ENCODE results near the gene LRRTM2.

Gene LRRTM2

GRCh38 chr5:138878437-138879235, 3.5 kb upstream of the LRRTM2 start:
- no peak for DNase-seq (ENCODE audit: low spot score)

DNA sequence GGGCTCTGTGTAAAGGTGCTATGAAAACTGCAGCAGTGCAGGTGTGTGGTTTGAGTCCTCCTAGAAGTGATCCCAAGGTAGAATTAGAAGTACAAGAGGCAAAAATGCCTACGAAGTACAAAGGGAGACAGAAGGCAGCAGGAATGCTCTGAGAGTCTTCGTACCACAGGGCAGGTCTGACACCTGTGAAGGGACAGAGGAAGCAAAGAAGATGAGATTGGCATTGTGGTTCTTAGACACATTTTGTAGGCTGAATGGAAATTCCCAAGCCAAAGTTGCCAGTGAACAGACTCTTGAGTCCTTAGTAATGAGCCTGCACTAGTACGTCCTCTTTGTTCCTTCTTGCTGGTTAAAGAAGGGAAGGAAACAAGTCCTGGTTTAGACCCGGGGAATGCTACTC, 1.7 kb upstream of the LRRTM2 start:
- no peak for DNase-seq (ENCODE audit: low spot score)

DNA sequence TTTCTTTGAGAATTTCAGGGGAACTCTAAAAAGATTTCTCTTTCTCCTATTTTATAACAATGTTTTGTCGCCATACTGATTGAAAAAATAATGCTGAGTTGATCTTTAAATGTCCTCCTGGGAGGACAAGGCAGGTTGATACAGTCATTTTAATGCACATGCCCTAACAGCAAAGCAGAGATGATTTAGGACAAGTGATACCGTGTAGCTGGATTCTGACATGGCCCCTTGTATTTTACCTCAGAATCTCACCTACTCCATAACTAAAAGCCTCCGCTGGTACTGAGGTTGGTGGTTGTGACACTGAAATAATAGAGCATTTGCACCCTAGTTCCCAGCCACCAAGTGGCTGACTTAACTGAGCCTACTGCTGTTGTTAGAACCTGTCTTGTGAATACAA, 811 bp upstream of the LRRTM2 start:
- peak; percentile 37 for DNase-seq (ENCODE audit: low spot score)

DNA sequence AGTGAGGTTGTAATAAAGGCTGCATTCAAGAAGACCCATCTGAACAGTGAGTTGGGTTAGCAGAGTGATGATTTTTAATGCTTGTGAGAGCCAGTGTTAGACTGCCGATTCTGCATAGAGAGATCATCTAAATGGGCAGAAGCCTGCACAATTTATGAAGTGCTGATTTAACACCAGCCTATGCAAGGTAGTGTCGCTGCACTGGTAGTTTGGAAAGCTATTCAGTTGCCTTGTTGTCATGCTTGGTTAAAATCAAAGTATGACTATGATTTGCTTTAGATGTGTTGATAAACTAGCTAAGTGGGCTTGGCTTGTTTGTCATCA, 379 bp upstream of the LRRTM2 start:
- DNase-seq (ENCODE audit: low spot score) = no peak

GRCh38 chr5:138874241-138874640, 894 bp downstream of the LRRTM2 start:
- DNase-seq (ENCODE audit: low spot score) = peak; percentile 78

GRCh38 chr5:138873466-138874221, 1.5 kb downstream of the LRRTM2 start:
- peak; percentile 69 for DNase-seq (ENCODE audit: low spot score)

GRCh38 chr5:138872841-138873465, 2.2 kb downstream of the LRRTM2 start:
- DNase-seq (ENCODE audit: low spot score) = no peak

- peak; percentile 73 for DNase-seq (ENCODE audit: low spot score)
These were observed 4.5 kb downstream of the LRRTM2 start for GRCh38 chr5:138870611-138871010.

- peak; percentile 75 for DNase-seq (ENCODE audit: low spot score)
These were observed 5.2 kb downstream of the LRRTM2 start for GRCh38 chr5:138869763-138870500.

- no peak for DNase-seq (ENCODE audit: low spot score)
These were observed 6.1 kb downstream of the LRRTM2 start for GRCh38 chr5:138869038-138869437.

DNA sequence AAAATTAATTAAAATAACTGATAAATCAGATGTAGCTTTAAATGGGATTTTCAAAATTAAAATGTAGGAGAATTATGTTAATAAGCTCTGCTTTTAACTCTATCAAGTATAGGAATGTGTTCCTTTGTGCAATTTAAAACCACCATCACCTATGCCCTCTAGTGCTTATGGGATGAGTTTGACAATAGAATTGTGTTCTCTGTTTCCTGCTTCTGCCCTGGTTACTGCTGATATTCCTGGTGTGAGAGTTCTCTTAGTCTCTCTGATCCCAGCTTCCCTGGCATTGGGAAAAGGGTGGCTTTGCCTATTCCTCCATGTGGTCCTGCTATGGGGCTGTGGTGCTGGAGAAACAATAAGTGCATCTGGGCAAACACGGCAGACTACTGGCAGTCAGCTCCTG, 8.1 kb downstream of the LRRTM2 start:
- no peak for DNase-seq (ENCODE audit: low spot score)

DNA sequence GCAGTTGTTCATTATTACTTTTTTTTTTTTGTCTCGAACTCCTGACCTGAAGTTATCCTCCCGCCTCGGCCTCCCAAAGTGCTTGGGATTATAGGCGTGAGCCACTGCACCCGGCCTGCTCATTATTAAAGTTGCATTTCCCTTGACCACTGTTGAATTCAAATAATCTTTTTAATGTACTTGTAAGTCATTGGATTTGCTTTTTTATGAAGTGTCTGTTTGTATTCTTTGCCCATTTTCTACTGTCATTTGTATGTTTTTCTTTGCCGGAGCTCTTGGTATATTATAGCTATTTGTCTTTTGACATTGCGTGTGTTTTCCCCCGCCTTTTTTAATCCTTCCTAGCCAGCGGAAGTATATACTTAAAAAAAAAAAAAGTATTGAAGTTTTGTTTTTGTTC, 22.0 kb downstream of the LRRTM2 start:
- DNase-seq (ENCODE audit: low spot score) = no peak

- no peak for DNase-seq (ENCODE audit: low spot score)
These were observed 24.2 kb downstream of the LRRTM2 start for GRCh38 chr5:138850865-138851435.

DNA sequence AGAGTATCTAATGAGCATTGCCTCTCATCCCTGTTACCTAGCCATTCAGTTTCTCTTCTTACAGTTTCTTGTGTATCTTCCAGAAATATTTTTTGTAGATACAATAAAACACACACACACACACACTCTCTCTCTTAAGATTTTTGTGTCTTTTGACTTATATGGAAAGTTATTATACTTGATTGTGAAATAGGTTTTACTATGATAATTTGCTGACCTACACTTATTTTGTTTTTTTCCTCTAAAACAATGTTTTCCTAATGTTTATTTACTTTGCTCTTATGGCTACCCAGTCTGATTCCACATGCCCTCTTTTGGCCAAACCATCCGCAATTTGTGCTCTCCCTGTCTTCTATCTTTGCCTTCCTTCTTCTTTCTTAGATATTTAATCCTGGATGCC, 25.3 kb downstream of the LRRTM2 start:
- no peak for DNase-seq (ENCODE audit: low spot score)

DNA sequence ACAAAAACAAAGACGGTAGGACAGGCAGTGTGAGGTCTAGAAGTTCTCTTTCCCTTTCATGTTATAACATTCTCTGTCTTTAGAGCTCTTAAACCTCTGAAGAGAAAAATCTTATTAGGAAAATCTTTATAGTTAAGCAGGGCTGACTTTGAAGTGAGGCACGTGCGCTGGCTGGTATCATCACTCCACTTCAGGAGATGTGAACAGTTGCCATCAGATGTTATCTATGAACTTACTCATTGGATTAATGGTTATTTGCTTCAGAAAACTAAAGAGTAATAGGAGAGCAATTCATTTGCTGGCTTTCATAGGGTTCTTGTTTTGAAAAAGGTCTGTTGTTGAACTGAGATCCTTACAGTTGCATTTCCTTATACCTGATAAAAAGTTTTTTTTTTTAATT, 25.7 kb downstream of the LRRTM2 start:
- no peak for DNase-seq (ENCODE audit: low spot score)

- no peak for DNase-seq (ENCODE audit: low spot score)
These were observed 30.2 kb downstream of the LRRTM2 start for GRCh38 chr5:138844812-138845513.

- no peak for DNase-seq (ENCODE audit: low spot score)
These were observed 31.0 kb downstream of the LRRTM2 start for GRCh38 chr5:138844125-138844461.

DNA sequence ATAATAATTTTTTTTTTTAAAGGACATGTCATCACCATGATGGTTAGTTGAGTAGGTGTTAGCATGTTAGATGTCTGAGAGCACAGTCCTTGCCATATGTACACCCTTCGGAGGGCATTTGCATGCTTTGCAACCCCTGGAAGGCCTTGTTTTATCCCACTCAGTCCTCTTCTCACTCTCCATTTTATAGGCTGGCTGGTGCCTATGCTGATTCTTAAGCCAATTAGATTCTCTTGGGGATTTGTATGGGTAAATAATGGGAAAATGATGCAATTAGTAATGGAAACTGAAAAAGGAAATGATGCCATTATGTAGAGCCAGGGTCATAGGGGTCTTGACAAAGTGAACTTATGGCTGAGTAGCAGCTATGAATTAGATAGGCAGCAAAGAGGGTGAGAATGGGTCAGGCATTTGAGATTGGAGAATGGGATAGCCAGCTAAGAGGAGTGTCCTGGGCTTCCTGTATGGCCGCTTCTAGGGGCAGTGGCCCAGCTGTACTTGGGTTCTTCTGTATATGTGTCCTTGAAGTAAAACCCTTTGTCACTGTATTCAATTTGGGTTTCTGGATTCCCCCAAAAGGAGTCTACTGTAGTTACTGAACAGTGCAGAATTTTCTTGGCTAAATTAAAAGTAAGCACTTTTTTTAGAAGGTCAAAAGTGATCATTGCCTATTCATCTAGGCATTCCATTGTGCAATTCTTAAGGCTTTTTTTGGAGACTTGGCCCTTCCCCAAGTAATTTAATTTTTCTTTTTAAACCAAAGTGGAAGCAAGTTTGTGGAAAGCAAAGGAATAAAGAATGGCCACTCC, 31.6 kb downstream of the LRRTM2 start:
- DNase-seq (ENCODE audit: low spot score) = no peak

DNA sequence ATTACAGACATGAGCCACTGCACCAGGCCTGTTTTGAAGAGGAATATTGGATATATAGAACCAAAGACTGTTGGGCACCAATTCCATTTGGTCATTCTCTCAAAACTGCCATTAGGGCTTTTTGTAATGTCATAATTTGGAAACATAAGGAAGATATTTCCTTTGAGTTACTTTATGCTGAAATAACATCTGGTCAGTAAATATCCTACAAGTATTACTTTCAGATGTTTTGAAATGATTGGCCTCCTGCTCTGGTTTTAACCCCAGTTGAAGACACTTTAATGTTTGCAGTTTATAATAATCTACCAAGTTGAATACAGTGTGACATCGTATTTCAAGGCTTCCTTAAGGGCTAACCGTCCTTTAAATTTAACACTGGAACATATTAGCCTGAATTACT, 33.6 kb downstream of the LRRTM2 start:
- DNase-seq (ENCODE audit: low spot score) = no peak

- no peak for DNase-seq (ENCODE audit: low spot score)
These were observed 35.0 kb downstream of the LRRTM2 start for GRCh38 chr5:138840103-138840502.

DNA sequence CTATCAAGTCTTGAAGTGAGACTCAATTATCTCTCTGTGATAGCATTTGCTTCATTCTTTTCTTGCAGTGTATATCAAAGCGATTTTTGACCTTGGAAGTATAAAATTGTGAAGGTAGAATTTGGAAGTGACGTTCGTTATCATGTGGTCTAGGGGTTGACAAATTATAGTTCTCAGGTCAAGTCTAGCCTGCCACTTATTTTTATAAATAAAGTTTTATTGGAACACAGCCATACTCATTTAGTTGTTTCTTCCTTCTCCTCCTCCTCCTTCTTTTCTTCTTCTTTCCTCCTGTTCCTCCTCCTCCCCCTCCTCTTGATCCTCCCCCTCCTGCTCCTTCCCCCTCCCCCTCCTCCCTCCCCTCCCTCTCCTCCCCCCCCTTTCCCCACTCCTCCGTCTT, 38.0 kb downstream of the LRRTM2 start:
- no peak for DNase-seq (ENCODE audit: low spot score)
